Right renal pelvis (tissue), 4 donors: Measurements from ENCODE around the gene C4BPB. TPM values are rescaled to one million over a fixed set of nuclear protein-coding genes. Genes with fewer than 3 reads are reported as not detected.

ENCODE experiments used
- DNase-seq, 4 donors: peaks; one replicate each; pipeline ENCODE4 v3.0.0-alpha.2; 2013; ENCODE audit warnings: low read depth in 4 of 4, low spot score in 3 of 4, missing footprints in 1 of 4
- polyA plus RNA-seq, 4 donors: library from polyadenylated mRNA; unstranded; fragments of 120-200 nt; gene quantifications; one replicate each; pipeline ENCODE4 v1.2.1, GENCODE V29; 2013; ENCODE audit not compliant: insufficient read length in 4 of 4

C4BPB gene
- polyA plus RNA-seq, 4 donors = 0.32 to 0.51 (median 0.49) TPM

DNA sequence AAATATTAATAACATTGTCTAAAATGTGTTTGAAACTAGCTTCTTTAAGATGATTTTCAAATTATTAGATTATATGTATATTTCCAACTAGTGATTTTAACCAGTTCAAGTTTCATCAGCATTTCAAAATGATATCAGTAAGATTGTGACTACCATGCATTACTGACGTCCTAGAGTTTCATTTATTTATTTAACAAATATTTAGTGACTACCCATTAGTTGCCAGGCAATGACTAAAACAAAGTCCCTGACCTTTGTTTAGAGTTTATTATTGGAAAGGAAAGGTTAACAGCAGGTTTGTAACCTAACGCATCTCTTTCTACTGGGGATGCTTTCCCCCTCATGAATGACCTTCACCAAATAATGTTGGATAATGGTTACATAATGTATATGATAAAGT, 7.6 kb upstream of the C4BPB start:
- DNase-seq = no peak

DNA sequence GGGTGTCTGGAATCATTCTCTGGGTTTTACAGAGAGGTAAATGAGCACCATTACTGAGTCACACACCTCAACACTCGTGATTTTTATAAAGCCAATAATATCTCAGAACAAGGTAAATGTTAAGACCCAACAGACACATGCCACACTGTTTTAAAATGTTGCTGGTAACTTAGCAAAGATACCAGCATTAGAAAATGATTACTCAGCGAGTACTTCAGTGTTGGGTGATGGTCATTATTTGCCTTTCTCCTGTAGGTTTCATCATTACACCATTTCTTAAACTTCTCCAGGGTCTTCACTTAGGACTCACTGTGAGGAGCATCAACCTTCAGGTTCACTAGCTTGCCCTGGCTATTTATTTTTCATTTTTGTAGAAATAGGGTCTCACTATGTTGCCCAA, 6.9 kb upstream of the C4BPB start:
- no peak for DNase-seq

DNA sequence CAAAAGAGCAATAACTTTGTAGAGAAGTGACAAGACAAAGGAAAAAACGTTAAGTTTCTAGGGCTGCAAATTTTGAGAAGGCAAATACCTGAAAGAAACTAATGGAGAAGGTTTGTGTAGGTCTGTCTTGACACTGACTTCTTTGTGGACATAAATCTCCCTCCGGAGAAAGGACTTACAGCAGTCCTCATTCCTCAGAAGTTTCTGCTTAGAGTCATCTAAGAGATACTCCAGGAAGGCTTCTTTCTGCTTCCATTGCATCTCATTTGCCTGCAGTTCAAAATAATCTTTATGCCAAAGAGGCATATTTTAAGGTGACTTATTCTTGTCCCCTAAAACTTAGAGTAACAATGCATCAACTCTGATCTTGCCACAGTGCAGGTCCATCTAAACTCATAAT, 4.4 kb upstream of the C4BPB start:
- no peak for DNase-seq

DNA sequence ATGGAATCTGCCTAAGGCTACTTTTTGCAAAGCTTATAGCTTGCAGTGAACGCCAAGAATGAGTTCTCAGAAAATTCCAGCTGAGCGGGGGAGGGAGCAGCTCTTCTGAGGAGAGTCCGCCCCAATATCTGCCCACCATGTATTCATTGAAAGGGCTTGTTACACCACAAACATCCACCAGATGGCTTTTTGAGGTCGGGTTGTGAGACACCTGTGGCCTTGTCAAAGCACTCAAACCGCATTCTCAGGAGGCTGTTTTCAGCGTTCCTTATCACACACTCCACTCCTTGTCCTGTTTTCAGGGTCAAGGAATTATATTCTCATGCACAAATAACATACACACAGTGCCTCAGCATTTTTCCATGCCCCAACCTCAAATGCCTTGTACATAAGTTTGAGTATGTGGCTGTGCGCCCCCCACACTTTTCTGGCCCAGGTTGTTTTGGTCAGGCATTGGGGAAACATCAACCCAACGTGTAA, 3.9 kb upstream of the C4BPB start:
- DNase-seq = peak in 3 of 4 donors; percentile 43 to 54 (median 47)

DNA sequence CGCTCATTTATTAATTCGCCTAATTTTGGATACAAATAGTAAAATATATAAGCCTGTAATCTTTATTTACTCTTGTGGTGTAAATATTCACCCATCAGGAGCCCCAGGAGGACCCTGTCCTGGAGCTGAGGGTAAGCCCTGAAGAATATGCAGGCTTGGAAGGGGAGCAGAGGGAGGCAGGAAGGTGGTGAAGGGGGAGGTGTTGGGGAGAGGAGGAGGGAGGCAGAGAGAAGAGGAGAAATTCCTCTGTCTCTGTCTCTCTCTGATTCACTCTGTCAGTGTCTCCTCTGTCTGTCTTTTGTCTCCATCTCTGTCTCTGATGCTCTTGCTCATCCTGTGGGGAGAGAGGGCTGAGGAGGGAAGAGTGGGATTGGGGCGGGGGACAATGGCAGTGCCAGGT, 2.8 kb upstream of the C4BPB start:
- DNase-seq = no peak

DNA sequence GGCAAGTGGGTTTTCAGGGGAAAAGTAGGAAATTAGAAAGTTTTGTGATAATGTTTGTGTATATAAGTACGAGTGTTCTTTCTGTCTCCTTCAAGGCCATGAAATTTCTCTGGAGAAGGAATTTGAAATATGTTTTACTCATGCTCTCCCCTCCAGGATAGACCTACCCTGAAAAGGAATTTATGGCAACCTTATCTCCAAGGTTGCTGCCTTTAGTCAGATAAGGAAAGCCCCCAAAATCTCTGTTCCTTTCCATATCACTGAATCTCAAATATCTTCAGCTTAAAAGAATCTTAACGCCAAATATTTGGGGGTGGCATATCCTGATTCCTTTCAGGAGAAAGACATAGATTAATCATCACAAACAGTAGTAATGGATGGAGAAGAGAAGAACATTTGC, 499 bp upstream of the C4BPB start:
- DNase-seq = no peak

DNA sequence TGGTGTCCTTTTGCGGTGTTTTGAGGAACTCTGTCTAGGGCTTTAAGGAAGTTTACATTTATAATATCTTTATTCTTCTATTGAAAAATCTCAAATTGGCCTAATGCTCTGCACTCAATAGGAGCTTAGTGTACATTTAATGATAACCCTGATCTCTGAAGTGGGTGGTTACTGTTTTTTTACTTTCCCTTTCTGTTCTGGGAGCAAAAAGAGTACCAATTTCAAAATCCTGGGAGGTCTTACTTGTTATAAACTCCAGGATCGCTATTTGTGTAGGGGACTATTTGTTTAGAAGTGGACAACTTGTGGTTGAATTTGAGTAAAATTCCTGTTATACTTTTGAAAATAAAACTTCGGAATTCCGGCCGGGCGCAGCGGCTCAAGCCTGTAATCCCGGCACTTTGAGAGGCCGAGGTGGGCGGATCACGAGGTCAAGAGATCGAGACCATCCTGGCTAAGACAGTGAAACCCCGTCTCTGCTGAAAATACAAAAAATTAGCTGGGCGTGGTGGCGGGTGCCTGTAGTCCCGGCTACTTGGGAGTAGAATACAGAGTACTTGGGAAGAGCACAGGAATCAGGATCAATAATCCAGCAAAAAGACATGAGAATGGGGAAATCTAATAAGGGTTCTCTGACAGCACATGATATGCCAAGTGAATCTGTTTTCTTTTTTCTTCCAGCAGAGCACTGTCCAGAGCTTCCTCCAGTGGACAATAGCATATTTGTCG, 1.1 kb downstream of the C4BPB start:
- DNase-seq = no peak

DNA sequence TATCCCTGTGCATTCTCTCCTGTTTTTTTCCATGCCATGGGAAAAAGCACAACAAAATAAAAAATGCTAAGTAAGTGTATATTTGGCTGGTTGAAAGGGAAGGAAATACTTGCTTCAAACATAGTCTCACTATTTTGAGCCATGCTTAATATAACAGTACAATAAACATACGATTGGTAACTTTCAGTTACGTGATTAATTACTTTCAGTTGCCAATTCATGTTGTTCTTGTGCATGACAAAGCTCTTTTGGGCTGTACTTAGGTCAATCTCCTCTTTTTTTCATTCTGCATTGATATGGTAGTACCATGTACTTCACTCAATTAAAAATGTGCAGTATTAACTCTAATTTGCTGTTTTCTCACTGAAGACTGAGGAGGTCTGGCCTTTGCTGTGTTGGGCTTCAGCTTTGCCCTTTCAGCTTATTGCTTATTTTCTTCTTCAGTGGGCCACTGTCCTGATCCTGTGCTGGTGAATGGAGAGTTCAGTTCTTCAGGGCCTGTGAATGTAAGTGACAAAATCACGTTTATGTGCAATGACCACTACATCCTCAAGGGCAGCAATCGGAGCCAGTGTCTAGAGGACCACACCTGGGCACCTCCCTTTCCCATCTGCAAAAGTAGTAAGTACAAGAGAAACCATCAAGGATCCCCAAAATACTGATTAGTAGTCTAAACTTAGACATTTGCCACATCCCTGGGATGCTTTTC, 2.7 kb downstream of the C4BPB start:
- DNase-seq = no peak

DNA sequence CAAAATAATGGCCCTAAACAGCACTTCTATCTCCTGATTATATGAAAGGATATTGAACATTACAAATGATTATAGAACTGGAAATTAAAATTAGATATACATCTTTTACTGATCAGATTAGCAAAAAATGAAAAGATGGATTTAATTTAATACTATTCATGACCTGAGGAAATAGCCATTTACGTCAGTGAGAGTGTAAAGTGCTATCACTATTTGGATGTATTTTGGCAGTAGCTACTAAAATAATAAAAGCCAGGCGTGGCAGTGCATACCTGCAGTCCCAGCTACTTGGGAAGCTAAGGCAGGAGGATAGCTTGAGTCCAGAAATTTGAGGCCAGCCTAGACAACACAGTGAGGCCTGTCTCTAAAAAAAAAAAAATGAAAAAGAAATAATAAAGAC, 5.3 kb downstream of the C4BPB start:
- DNase-seq = no peak

DNA sequence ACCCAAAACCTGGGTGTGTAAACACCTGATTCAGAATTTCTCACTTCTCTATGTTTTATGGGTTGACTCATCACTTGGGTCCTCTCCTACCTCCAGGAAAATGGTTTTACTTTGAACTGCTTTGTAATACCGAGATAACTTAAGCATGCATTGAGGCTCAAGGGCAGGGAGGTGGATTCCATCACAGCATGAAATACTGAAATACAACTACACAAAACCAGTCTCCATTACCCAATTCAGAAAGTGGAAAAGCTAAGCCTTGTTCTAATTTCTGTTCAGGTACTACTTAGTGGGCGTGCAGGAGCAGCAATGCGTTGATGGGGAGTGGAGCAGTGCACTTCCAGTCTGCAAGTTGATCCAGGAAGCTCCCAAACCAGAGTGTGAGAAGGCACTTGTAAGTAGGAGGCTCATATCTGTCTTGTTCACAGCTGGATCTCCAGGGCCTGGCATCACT, 9.2 kb downstream of the C4BPB start:
- DNase-seq = no peak

DNA sequence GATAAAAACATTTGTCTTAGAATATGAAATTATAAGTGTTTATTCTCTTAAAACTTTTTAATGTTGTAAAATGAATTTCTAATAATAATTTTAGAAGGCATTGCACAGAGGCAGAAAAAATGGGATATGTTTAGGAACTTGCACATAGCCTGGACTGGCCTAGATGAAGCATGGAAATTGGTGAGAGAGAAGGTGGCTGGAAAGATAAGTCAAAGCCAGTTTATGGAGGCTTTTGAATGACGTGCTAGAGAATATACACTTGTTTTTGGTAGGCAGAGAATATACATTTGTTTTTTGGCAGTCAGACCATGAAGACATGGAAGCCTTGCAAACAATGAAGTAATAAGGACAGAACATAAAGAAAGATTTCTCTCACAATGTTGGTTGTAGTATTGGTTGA, 13.1 kb downstream of the C4BPB start:
- DNase-seq = no peak

DNA sequence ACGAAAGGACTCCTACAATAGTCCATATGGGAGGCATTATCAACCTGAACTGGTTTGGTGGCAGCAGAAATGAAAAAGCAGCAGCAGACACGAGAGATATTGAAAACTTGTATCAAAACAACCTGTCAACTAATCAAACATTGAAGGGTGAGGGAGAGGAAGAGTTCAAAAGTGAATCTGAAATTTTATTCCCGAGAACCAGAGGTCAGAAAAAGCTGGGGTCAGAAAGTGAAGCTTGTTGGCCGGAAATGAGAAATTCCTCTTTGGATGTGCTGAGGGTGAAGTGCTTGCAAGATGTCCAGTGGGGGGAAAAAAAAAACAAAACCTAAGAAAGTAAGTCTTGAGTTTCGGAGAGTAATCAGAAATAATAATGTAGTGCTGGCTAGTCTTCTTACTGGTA, 13.5 kb downstream of the C4BPB start:
- no peak for DNase-seq

DNA sequence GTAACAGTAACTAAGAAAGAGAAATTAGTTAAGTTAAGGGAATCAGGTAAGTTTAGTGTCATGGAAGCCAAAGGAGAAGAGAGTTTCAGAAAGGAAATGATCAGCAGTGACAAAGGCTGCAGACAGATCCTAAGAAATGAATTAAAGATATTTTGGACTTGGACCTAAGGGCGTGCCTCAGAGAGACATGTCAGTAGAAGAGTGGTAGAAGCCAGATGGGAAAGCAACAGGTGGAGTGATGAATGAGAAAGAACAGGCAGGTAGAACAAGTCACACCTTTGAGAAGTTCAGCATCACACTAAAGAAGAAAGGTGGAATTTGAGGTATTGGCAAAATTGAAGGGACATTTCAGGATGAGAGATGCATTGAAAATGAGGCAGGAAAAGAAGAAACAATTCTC, 14.0 kb downstream of the C4BPB start:
- DNase-seq = no peak

DNA sequence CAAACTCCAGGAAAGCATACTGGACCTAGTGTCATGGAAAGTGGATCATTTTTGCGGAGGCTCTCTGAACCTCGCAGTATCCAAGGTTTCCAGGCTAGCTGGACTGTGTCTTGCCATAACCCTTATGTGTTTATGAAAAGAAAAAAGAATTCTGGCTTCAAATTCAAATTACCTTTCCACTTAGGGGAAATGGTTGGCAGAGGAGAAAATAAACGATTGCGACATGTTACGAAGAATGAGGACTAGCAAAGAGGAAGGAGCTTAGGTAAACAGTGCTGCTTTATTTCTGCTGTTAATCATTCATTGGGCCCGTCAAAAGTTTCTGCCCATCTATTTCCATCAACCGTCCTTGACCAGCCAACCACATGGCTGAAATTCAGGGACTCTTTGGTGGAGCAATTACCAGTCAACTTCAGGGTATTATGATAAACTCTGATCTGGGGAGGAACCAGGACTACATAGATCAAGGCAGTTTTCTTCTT, 15.3 kb downstream of the C4BPB start, which contains the start of gene C4BPA:
Gene C4BPA, plus strand, starts transcription at position 342 of the 482 bp plus-strand sequence. CDS start 8,793 bp downstream, outside the sequence.
- no peak for DNase-seq

DNA sequence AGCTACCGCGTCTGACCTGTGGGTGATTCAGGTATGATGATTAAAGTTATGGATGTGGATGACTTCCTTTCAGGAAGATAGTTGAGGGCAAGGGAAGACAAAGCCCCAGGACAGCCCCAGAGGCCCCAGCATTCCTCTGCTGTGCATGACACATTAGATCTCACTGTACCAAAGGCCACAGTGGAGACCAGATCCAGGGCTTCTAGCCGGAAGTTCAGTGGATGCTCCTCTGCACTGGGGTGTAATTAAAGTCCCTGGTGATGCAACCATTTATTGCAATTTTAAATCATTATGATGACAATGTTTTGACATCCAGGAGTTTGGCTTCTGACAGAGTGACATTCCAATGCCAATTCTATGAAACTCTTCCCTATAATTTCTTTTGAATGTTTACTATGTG, 20.3 kb downstream of the C4BPB start:
- DNase-seq = no peak

DNA sequence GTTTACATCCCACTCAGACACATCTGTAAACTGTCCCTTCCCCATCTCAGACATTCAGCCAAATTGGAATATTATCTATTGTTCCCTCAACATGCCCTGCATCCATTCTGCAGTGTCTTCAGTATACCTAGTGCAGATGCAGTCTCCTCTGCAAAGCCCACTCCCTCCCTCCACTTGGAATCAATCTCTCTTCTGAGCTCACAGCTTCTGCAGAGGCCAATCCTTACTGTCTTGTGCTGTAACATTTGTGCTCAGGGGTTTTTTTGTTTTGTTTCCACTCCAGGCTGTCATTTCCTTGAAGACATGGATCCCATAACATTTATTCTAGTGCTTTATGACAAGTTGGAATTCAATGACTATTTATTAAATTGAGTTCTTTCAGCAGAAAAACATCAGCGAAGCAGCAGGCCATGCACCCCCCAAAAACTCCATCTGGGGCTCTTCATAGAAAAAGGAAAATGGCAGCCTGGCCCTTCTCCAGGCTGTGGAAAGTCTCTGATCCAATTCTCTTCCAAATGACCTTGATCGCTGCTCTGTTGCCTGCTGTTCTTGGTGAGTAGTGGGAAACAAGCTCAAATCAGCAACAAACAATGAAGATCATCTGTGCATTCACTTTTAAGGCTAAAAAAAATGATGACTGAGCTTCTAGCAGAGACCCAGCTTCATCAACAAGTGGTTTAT, 24.1 kb downstream of the C4BPB start:
- DNase-seq = peak; percentile 15 to 40 (median 30)

DNA sequence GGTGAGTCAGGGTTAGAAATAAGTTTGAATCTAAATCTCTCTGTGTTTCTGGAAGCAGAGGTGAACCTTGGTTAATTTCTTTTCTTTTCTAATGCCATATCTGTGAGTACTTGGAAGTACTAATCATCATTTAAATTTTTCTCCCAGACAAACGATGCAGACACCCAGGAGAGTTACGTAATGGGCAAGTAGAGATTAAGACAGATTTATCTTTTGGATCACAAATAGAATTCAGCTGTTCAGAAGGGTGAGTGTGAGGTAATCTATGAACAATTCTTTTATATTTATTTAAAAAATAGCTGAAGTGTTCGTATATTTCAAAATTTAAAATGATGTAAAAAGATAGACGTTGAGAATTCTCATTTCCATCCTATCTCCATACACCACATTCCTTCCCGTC, 26.6 kb downstream of the C4BPB start:
- no peak for DNase-seq

DNA sequence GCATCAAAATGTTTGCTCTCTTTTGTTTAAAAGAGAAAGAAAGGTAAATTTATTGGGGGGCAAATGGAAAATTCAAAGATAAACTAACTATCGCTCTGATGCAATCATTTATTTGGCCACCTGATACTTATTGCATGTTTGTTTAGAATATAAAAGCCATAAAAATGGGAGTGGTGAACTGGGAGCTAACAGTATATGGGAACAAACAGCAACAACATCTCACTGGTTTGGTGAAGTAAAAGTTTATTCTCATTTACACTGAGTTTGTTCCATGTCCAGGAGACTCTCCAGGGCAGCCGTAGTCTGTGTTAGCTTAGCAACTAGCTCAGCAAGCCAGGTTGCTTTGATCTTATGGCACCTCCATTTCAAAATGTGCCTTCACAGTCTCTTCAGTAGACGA, 35.7 kb downstream of the C4BPB start:
- DNase-seq = no peak

DNA sequence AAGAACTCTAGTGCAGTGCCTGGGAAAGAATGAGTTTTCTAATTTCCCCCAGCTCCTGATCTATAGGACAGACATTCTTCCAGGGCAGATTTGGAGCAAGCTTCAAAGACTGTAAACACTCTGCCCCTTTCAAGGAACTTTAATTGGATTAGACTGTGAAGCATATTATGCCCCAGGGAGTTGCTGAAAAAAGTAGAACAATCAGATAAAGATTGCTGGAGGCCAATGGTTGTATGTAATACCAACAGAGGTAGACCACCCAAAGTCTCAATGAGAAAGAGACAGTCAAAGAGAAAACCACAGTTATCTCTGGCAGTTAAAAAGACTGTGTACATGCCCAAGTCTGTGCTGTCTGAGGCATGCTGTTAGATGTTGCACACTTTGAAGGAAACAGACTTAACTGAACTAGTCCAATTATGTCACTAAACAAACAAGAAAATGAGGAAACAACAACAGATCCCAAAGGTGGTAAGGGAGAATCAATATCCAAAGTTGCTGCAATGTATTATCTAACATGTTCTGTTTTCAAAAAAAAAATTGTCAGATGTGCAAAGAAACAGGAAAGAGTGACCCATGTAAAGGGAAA, 39.8 kb downstream of the C4BPB start:
- no peak for DNase-seq

DNA sequence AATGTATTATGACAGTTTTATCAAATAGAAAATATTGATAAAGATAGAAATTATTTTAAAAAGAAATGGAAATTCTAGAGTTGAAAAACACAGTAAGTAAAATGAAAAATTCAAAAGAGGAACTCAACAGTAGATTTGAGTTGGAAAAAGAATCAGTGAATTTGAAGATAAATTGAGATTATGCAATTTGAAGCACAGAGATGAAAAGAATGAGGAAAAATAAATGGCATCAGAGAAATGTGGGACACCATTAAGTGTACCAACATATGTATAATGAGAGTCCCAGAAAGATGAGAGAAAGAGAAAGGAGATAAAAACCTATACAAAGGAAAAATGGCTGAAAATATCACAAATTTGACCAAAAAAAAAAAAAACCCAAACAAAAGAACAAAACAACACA, 40.4 kb downstream of the C4BPB start:
- DNase-seq = no peak
